LNCAP (cell line): ENCODE results near the gene XIST.

Experiments used
- CTCF ChIP-seq: fragments of 450-650 bp; IDR thresholded peaks from 2 replicates; pipeline ENCODE4 v1.5.1; 2017; ENCODE audit warnings: mild to moderate bottlenecking

Gene XIST

GRCh38 chrX:73799888-73800287 is 52.6 kb downstream of the XIST start:
- TF ChIP-seq CTCF, result no peak

- no peak for TF ChIP-seq CTCF
Measured at GRCh38 chrX:73785493-73785892, 67.0 kb downstream of the XIST start.
